Vagina (tissue), 2 donors: ENCODE measurements around the gene FAM163A. TPM values are rescaled to one million over a fixed set of nuclear protein-coding genes. Genes with fewer than 3 reads are reported as not detected.

Source experiments
- DNase-seq, 2 donors: peaks; one replicate each; pipeline ENCODE4 v3.0.0-alpha.2; 2017; ENCODE audit errors: extremely low spot score in 2 of 2
- H3K27ac ChIP-seq: fragments of 200-600 bp; sonication (generic); one replicate; pipeline ENCODE4 v1.5.1; 2019
- H3K27me3 ChIP-seq: fragments of 200-600 bp; sonication (generic); one replicate; pipeline ENCODE4 v1.5.1; 2019
- H3K36me3 ChIP-seq, 2 donors: fragments of 200-600 bp; sonication (generic); one replicate each; pipeline ENCODE4 v1.5.1; 2017 to 2019
- H3K4me1 ChIP-seq: fragments of 200-600 bp; sonication (generic); one replicate; pipeline ENCODE4 v1.5.1; 2019
- H3K4me3 ChIP-seq, 2 donors: fragments of 200-600 bp; sonication (generic); 1 replicate in 1 of 2; 2 replicates in 1 of 2; pipeline ENCODE4 v1.5.1; 2016 to 2019
- H3K9me3 ChIP-seq: fragments of 200-600 bp; sonication (generic); one replicate; pipeline ENCODE4 v1.5.1; 2019
- POLR2A ChIP-seq, 2 donors: fragments of 450-650 bp; IDR thresholded peaks; one replicate each; pipeline ENCODE4 v1.6.1; 2017; ENCODE audit warnings: antibody characterized with exemption in 2 of 2, mild to moderate bottlenecking in 2 of 2, moderate library complexity in 2 of 2
- POLR2AphosphoS5 ChIP-seq, 2 donors: sonication (generic); formaldehyde crosslinking; IDR thresholded peaks; one replicate each; pipeline ENCODE4 v1.9.0; 2017; ENCODE audit warnings: antibody characterized with exemption in 2 of 2, mild to moderate bottlenecking in 2 of 2, low read depth in 1 of 2; ENCODE audit not compliant: insufficient read depth in 1 of 2
- intact Hi-C: fragments of 100-400 bp; cut with DNase I; formaldehyde crosslinking; loops from one replicate; pipeline ENCODE4 v1.15.1; 2023
- total RNA-seq: library from RNA; depleted of rRNA; stranded (reverse); fragments of >200 nt; gene quantifications from one replicate; pipeline ENCODE4 v1.2.3, GENCODE V29; 2016
- TF ChIP-seq, protein P1 (sequence below), 3 experiments: fragments of 450-650 bp in 2 of 3; fragments of 200-600 bp in 1 of 3; sonication (generic) in 1 of 3; IDR thresholded peaks; one replicate each; pipeline ENCODE4 v1.5.1; 2017 to 2019; ENCODE audit warnings: antibody characterized with exemption in 3 of 3, mild to moderate bottlenecking in 2 of 3, moderate library complexity in 2 of 3

The FAM163A gene
- total RNA-seq, 1 donor from 2014 or later: 2.5 TPM

GRCh38 chr1:179744401-179745130 is 1.5 kb downstream of the FAM163A start:
- Histone ChIP-seq H3K36me3 (no peaks in the 10 kb centered on the region), H3K27me3 (no peaks in the 10 kb centered on the region), H3K9me3 (no peaks in the 10 kb centered on the region), H3K27ac (no peak overlapping the region), H3K4me3 (peak overlapping the region; percentile 24 to 28), H3K4me1 (peaks cover 21% of the 10 kb centered on the region)
- intact Hi-C loops: no loop called here
- no peak for DNase-seq
- no peak for TF ChIP-seq POLR2A (IDR thresholded peaks at IDR 0.05)
- TF ChIP-seq, protein P1, sequence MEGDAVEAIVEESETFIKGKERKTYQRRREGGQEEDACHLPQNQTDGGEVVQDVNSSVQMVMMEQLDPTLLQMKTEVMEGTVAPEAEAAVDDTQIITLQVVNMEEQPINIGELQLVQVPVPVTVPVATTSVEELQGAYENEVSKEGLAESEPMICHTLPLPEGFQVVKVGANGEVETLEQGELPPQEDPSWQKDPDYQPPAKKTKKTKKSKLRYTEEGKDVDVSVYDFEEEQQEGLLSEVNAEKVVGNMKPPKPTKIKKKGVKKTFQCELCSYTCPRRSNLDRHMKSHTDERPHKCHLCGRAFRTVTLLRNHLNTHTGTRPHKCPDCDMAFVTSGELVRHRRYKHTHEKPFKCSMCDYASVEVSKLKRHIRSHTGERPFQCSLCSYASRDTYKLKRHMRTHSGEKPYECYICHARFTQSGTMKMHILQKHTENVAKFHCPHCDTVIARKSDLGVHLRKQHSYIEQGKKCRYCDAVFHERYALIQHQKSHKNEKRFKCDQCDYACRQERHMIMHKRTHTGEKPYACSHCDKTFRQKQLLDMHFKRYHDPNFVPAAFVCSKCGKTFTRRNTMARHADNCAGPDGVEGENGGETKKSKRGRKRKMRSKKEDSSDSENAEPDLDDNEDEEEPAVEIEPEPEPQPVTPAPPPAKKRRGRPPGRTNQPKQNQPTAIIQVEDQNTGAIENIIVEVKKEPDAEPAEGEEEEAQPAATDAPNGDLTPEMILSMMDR (IDR thresholded peaks at IDR 0.05): no peak
- no peak for TF ChIP-seq POLR2AphosphoS5 (IDR thresholded peaks at IDR 0.05; ENCODE audit: insufficient read depth in 1 of 2, low read depth in 1 of 2)

- no peaks in the 10 kb centered on the region for H3K27me3 ChIP-seq
- H3K9me3 ChIP-seq: no peaks in the 10 kb centered on the region
- H3K27ac ChIP-seq: no peak overlapping the region
- intact Hi-C loops: no loop called here
- no peak for DNase-seq
- no peaks in the 10 kb centered on the region for H3K36me3 ChIP-seq
- peaks cover 21% of the 10 kb centered on the region for H3K4me1 ChIP-seq
- TF ChIP-seq POLR2A (IDR thresholded peaks at IDR 0.05) (no peak), POLR2AphosphoS5 (IDR thresholded peaks at IDR 0.05; ENCODE audit: insufficient read depth in 1 of 2, low read depth in 1 of 2) (no peak)
- TF ChIP-seq, protein P1 (IDR thresholded peaks at IDR 0.05): no peak
- no peak overlapping the region for H3K4me3 ChIP-seq
Measured at GRCh38 chr1:179745131-179745611, 2.1 kb downstream of the FAM163A start.

GRCh38 chr1:179745743-179746142 is 2.7 kb downstream of the FAM163A start:
- Histone ChIP-seq H3K4me3 (no peak overlapping the region), H3K27ac (no peak overlapping the region), H3K4me1 (peaks cover 21% of the 10 kb centered on the region), H3K27me3 (no peaks in the 10 kb centered on the region), H3K36me3 (no peaks in the 10 kb centered on the region), H3K9me3 (no peaks in the 10 kb centered on the region)
- intact Hi-C loops: no loop called here
- no peak for DNase-seq
- TF ChIP-seq POLR2AphosphoS5 (IDR thresholded peaks at IDR 0.05; ENCODE audit: insufficient read depth in 1 of 2, low read depth in 1 of 2) (no peak), POLR2A (IDR thresholded peaks at IDR 0.05) (no peak)
- TF ChIP-seq, protein P1 (IDR thresholded peaks at IDR 0.05): no peak

DNA sequence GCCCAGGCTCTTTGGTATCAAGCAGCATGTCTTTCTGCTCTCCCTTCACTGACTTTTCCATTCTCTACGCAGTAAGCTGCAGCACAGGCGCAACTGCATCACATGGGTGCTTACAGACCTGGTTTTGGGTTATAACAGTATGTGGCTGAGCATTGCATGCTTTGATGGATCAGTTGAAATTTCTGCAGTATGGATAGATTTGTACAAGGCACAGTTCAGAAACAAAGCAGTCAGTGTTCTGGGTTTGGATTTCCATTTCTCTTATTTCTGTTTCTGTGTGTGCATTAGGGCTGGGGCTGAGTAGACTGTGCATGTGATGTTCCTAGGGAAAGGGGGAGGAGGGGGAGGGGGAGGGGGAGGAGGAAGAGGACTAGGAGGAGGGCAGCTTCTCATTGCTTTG is 4.5 kb downstream of the FAM163A start:
- Histone ChIP-seq H3K27ac (no peak overlapping the region), H3K4me3 (no peak overlapping the region), H3K4me1 (peaks cover 19% of the 10 kb centered on the region), H3K36me3 (no peaks in the 10 kb centered on the region), H3K27me3 (no peaks in the 10 kb centered on the region), H3K9me3 (no peaks in the 10 kb centered on the region)
- TF ChIP-seq POLR2A (IDR thresholded peaks at IDR 0.05): no peak
- TF ChIP-seq, protein P1 (IDR thresholded peaks at IDR 0.05): no peak
- TF ChIP-seq POLR2AphosphoS5 (IDR thresholded peaks at IDR 0.05; ENCODE audit: insufficient read depth in 1 of 2, low read depth in 1 of 2): no peak
- DNase-seq: no peak
- intact Hi-C loops: no loop called here

GRCh38 chr1:179748772-179749171 is 5.7 kb downstream of the FAM163A start:
- DNase-seq: no peak
- intact Hi-C loops: no loop called here

More at GRCh38 chr1:179748772-179749171, 5.7 kb downstream of the FAM163A start:
- Histone ChIP-seq H3K36me3 (no peaks in the 10 kb centered on the region), H3K4me1 (peaks cover 8% of the 10 kb centered on the region), H3K27ac (no peak overlapping the region), H3K27me3 (no peaks in the 10 kb centered on the region), H3K4me3 (no peak overlapping the region), H3K9me3 (no peaks in the 10 kb centered on the region)
- no peak for TF ChIP-seq POLR2AphosphoS5 (IDR thresholded peaks at IDR 0.05; ENCODE audit: insufficient read depth in 1 of 2, low read depth in 1 of 2)
- TF ChIP-seq, protein P1 (IDR thresholded peaks at IDR 0.05): no peak
- TF ChIP-seq POLR2A (IDR thresholded peaks at IDR 0.05): no peak
